CD14-positive monocyte (primary cell): ENCODE data around the gene KRTAP5-5. TPM values are rescaled to one million over a fixed set of nuclear protein-coding genes. Genes with fewer than 3 reads are reported as not detected.

Experiments
- DNase-seq, 3 donors: peaks; one replicate each; pipeline ENCODE4 v3.0.0-alpha.2; 2011 to 2022
- H2AFZ ChIP-seq: 2 replicates; pipeline ENCODE4 v1.6.0; 2012; ENCODE audit warnings: mild to moderate bottlenecking, low read depth, low read length, inconsistent platforms; ENCODE audit not compliant: insufficient read depth, poor library complexity, severe bottlenecking
- H3K27ac ChIP-seq, 2 donors: 1 replicate in 1 of 2; 2 replicates in 1 of 2; pipeline ENCODE4 v1.5.1; 2012 to 2013; ENCODE audit warnings: low read length in 2 of 2, control low read depth in 1 of 2, inconsistent platforms in 1 of 2, low read depth in 1 of 2, mild to moderate bottlenecking in 1 of 2
- H3K27me3 ChIP-seq, 2 donors: one replicate each; pipeline versions ENCODE4 v1.6.0 to v1.6.1; 2011 to 2013; ENCODE audit warnings: low read length in 2 of 2; ENCODE audit not compliant: control insufficient read depth in 2 of 2, insufficient read depth in 2 of 2
- H3K36me3 ChIP-seq, 2 donors: replicated peaks in 1 of 2; 1 replicate in 1 of 2; 2 replicates in 1 of 2; pipeline versions ENCODE4 v1.5.1 to v1.6.1; 2012 to 2013; ENCODE audit warnings: low read length in 2 of 2, control low read depth in 1 of 2, inconsistent platforms in 1 of 2, mild to moderate bottlenecking in 1 of 2; ENCODE audit not compliant: insufficient read depth in 2 of 2, control insufficient read depth in 1 of 2
- H3K4me1 ChIP-seq, 2 donors: 1 replicate in 1 of 2; 2 replicates in 1 of 2; pipeline versions ENCODE4 v1.5.1 to v1.6.1; 2012 to 2013; ENCODE audit warnings: low read length in 2 of 2, control low read depth in 1 of 2, inconsistent platforms in 1 of 2, mild to moderate bottlenecking in 1 of 2, moderate library complexity in 1 of 2; ENCODE audit not compliant: insufficient read depth in 2 of 2, control insufficient read depth in 1 of 2
- H3K4me2 ChIP-seq: replicated peaks from 2 replicates; pipeline ENCODE3; 2012; ENCODE audit warnings: low read length, moderate library complexity, mild to moderate bottlenecking; ENCODE audit not compliant: poor library complexity, severe bottlenecking; ENCODE audit errors: extremely low read depth
- H3K4me3 ChIP-seq, 3 experiments: fragments of 200-600 bp in 1 of 3; sonication (generic) in 1 of 3; replicated peaks in 1 of 3; 1 replicate in 2 of 3; 2 replicates in 1 of 3; pipeline ENCODE4 v1.5.1; 2011 to 2013; ENCODE audit warnings: low read length in 3 of 3, mild to moderate bottlenecking in 3 of 3, control low read depth in 2 of 3, low read depth in 2 of 3, inconsistent platforms in 1 of 3, moderate library complexity in 1 of 3
- H3K79me2 ChIP-seq: 2 replicates; pipeline ENCODE4 v1.6.0; 2012; ENCODE audit warnings: mild to moderate bottlenecking, control low read depth, inconsistent platforms, low read length, moderate library complexity; ENCODE audit not compliant: insufficient read depth
- H3K9ac ChIP-seq: 2 replicates; pipeline ENCODE4 v1.6.0; 2017; ENCODE audit warnings: low read length, mild to moderate bottlenecking; ENCODE audit not compliant: insufficient read depth, poor library complexity, severe bottlenecking
- H3K9me3 ChIP-seq, 2 donors: replicated peaks in 1 of 2; 1 replicate in 1 of 2; 2 replicates in 1 of 2; pipeline versions ENCODE4 v1.5.1 to v1.6.1; 2012 to 2013; ENCODE audit warnings: low read length in 2 of 2, control low read depth in 1 of 2; ENCODE audit not compliant: control insufficient read depth in 1 of 2, insufficient read depth in 1 of 2
- H4K20me1 ChIP-seq: 2 replicates; pipeline ENCODE4 v1.6.0; 2012; ENCODE audit warnings: mild to moderate bottlenecking, low read length, control low read depth, moderate library complexity; ENCODE audit not compliant: insufficient read depth
- H3K27ac Mint-ChIP-seq, 7 donors: one replicate each; pipeline ENCODE4 v1.8.0; 2020; ENCODE audit warnings: mild to moderate bottlenecking in 7 of 7, mixed read lengths in 7 of 7, moderate library complexity in 6 of 7, inconsistent platforms in 2 of 7
- H3K27me3 Mint-ChIP-seq, 3 donors: one replicate each; pipeline ENCODE4 v1.8.0; 2021 to 2022; ENCODE audit warnings: low read depth in 3 of 3, mild to moderate bottlenecking in 3 of 3, mixed read lengths in 3 of 3, moderate library complexity in 3 of 3, inconsistent platforms in 1 of 3
- H3K36me3 Mint-ChIP-seq, 2 donors: one replicate each; pipeline ENCODE4 v1.8.0; 2020; ENCODE audit warnings: mixed read lengths in 2 of 2, inconsistent platforms in 1 of 2, mild to moderate bottlenecking in 1 of 2
- H3K4me1 Mint-ChIP-seq: one replicate; pipeline ENCODE4 v1.8.0; 2020; ENCODE audit warnings: mild to moderate bottlenecking, mixed read lengths
- H3K4me3 Mint-ChIP-seq, 2 donors: one replicate each; pipeline ENCODE4 v1.8.0; 2020; ENCODE audit warnings: mild to moderate bottlenecking in 2 of 2, mixed read lengths in 2 of 2, moderate library complexity in 1 of 2
- H3K9me3 Mint-ChIP-seq, 7 donors: one replicate each; pipeline ENCODE4 v1.8.0; 2020 to 2022; ENCODE audit warnings: mixed read lengths in 7 of 7, mild to moderate bottlenecking in 6 of 7, moderate library complexity in 6 of 7, inconsistent platforms in 2 of 7
- WGBS: methylation state at CpG from one replicate; pipeline ENCODE4 v1.1.5; 2013; ENCODE audit warnings: missing lambda C conversion rate; ENCODE audit not compliant: insufficient coverage; 5-methylcytosine and 5-hydroxymethylcytosine counted together
- intact Hi-C, 2 donors: fragments of 100-400 bp; cut with micrococcal nuclease; formaldehyde crosslinking; loops; one replicate each; pipeline versions ENCODE4 v1.15.0 to v1.15.1; 2023
- polyA plus RNA-seq, 3 donors: library from polyadenylated mRNA; depleted of rRNA in 1 of 3; unstranded in 2 of 3; stranded (reverse) in 1 of 3; fragments of 300-500 nt in 2 of 3; fragments of >200 nt in 1 of 3; fragmentation: Illumina TruSeq in 2 of 3; gene quantifications; 1 replicate in 2 of 3; 2 replicates in 1 of 3; pipeline ENCODE4 v1.2.3, GENCODE V29; 2012 to 2021
- TF ChIP-seq, protein P1 (sequence below): fragments of 200-600 bp; IDR thresholded peaks from one replicate; pipeline ENCODE4 v1.8.0; 2022; ENCODE audit warnings: antibody characterized with exemption, mild to moderate bottlenecking

The KRTAP5-5 gene
- polyA plus RNA-seq, 3 donors: not detected

GRCh38 chr11:1623716-1624115, 5.9 kb upstream of the KRTAP5-5 start:
- Histone ChIP-seq H3K27me3 (peaks cover 0 to 4% of the 10 kb centered on the region in 2 donors), H3K9ac (no peak overlapping the region), H3K4me2 (no peak overlapping the region), H3K9me3 (no peaks in the 10 kb centered on the region), H3K4me3 (no peak overlapping the region), H3K79me2 (no peaks in the 10 kb centered on the region), H3K36me3 (no peaks in the 10 kb centered on the region), H3K27ac (no peak overlapping the region), H4K20me1 (no peaks in the 10 kb centered on the region), H2AFZ (no peak overlapping the region), H3K4me1 (no peaks in the 10 kb centered on the region)
- intact Hi-C loops: no loop called here
- TF ChIP-seq, protein P1, sequence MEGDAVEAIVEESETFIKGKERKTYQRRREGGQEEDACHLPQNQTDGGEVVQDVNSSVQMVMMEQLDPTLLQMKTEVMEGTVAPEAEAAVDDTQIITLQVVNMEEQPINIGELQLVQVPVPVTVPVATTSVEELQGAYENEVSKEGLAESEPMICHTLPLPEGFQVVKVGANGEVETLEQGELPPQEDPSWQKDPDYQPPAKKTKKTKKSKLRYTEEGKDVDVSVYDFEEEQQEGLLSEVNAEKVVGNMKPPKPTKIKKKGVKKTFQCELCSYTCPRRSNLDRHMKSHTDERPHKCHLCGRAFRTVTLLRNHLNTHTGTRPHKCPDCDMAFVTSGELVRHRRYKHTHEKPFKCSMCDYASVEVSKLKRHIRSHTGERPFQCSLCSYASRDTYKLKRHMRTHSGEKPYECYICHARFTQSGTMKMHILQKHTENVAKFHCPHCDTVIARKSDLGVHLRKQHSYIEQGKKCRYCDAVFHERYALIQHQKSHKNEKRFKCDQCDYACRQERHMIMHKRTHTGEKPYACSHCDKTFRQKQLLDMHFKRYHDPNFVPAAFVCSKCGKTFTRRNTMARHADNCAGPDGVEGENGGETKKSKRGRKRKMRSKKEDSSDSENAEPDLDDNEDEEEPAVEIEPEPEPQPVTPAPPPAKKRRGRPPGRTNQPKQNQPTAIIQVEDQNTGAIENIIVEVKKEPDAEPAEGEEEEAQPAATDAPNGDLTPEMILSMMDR: no peak
- WGBS: 69% methylated on average over 8 of the region's 9 CpGs
- H3K36me3 Mint-ChIP-seq: no peaks in the 10 kb centered on the region
- no peaks in the 10 kb centered on the region for H3K9me3 Mint-ChIP-seq
- peaks cover under 1% of the 10 kb centered on the region for H3K4me1 Mint-ChIP-seq
- peaks cover 10 to 36% (median 20%) of the 10 kb centered on the region in 3 donors for H3K27me3 Mint-ChIP-seq
- no peak overlapping the region for H3K27ac Mint-ChIP-seq
- H3K4me3 Mint-ChIP-seq: no peak overlapping the region
- no peak for DNase-seq

DNA sequence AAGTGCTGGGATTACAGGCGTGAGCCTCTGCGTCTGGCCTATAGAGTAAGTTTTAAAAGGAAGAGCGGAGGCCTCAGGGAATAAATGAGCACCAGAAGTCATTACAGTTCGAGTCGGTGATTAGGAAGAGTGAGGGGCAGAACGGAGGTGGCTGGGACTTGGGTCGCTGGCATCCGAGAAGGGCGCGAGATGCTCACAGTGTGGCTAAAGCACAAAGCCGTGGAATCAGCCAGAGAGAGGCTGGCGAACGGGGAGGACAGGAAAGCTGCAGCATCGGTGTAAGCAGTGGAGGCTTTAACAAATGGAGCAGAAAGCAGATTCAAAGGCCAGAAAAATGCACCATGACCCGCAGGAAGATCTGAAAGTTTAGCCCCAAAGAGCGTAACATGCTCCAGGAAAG, 5.0 kb upstream of the KRTAP5-5 start:
- TF ChIP-seq, protein P1: no peak
- H3K27ac ChIP-seq: no peak overlapping the region
- intact Hi-C loops: no loop called here
- peaks cover 10 to 40% (median 15%) of the 10 kb centered on the region in 3 donors for H3K27me3 Mint-ChIP-seq
- no peaks in the 10 kb centered on the region for H3K79me2 ChIP-seq
- H3K4me2 ChIP-seq: no peak overlapping the region
- no peak for DNase-seq
- H3K27ac Mint-ChIP-seq: no peak overlapping the region
- no peak overlapping the region for H3K4me3 Mint-ChIP-seq
- no peaks in the 10 kb centered on the region for H3K36me3 ChIP-seq
- H3K4me3 ChIP-seq: no peak overlapping the region
- no peaks in the 10 kb centered on the region for H3K4me1 ChIP-seq
- no peaks in the 10 kb centered on the region for H3K9me3 Mint-ChIP-seq
- no peaks in the 10 kb centered on the region for H3K36me3 Mint-ChIP-seq
- H3K4me1 Mint-ChIP-seq: peaks cover 3% of the 10 kb centered on the region
- H3K27me3 ChIP-seq: peaks cover 0 to 10% of the 10 kb centered on the region in 2 donors
- WGBS: 90% methylated on average over 16 of the region's 16 CpGs
- no peak overlapping the region for H3K9ac ChIP-seq
- no peaks in the 10 kb centered on the region for H3K9me3 ChIP-seq
- no peaks in the 10 kb centered on the region for H4K20me1 ChIP-seq
- H2AFZ ChIP-seq: no peak overlapping the region
